Endothelial cell of umbilical vein (primary cell): ENCODE measurements around the gene RNF224. TPM values are rescaled to one million over a fixed set of nuclear protein-coding genes. Genes with fewer than 3 reads are reported as not detected.

Source experiments
- BruUV-seq: library from RNA; stranded (reverse); fragments of 400-500 nt; replicated peaks from 2 replicates; lab custom pipeline; 2021; lab: Mats Ljungman, UMichigan
- CTCF ChIA-PET: fragments of 300-600, 350-600 bp; sonication (Branson Sonifier 250); formaldehyde crosslinking; loops from one replicate; lab custom pipeline; 2021; ENCODE audit warnings: antibody characterized with exemption, inconsistent platforms; lab: Charles Lee
- POLR2A ChIA-PET: fragments of 300-600, 350-600 bp; sonication (Branson Sonifier 250); formaldehyde crosslinking; loops from one replicate; lab custom pipeline; 2021; ENCODE audit warnings: antibody characterized with exemption, inconsistent platforms; lab: Charles Lee
- DNase-seq: peaks from one replicate; pipeline ENCODE4 v3.0.0-alpha.2; 2011; ENCODE audit warnings: low read depth, low spot score
- FAIRE-seq: peaks from 2 replicates; lab custom pipeline; 2011; peaks lifted over from hg19 to GRCh38; lab: Jason Lieb, UNC
- H2AFZ ChIP-seq: 2 replicates; pipeline ENCODE4 v1.6.0; 2012; ENCODE audit warnings: low read depth, low read length, control low read depth, inconsistent platforms
- H3K27ac ChIP-seq: 2 replicates; pipeline ENCODE4 v1.5.1; 2011; ENCODE audit warnings: low read depth, mild to moderate bottlenecking, control low read depth, low read length, moderate library complexity; ENCODE audit not compliant: insufficient read depth
- H3K27me3 ChIP-seq, 2 experiments: 2 replicates each; pipeline versions ENCODE4 v1.6.0 to v1.6.1; 2011; ENCODE audit warnings: low read length in 2 of 2, mixed read lengths in 1 of 2; ENCODE audit not compliant: control insufficient read depth in 2 of 2, insufficient read depth in 2 of 2
- H3K36me3 ChIP-seq, 2 experiments: 2 replicates in 1 of 2; 3 replicates in 1 of 2; pipeline ENCODE4 v1.5.1; 2011; ENCODE audit warnings: low read length in 2 of 2, mild to moderate bottlenecking in 1 of 2, moderate library complexity in 1 of 2; ENCODE audit not compliant: control insufficient read depth in 2 of 2, insufficient read depth in 2 of 2; ENCODE audit errors: extremely low read depth in 1 of 2
- H3K4me1 ChIP-seq: 3 replicates; pipeline ENCODE4 v1.5.1; 2011; ENCODE audit warnings: mild to moderate bottlenecking, low read length; ENCODE audit not compliant: control insufficient read depth, insufficient read depth; ENCODE audit errors: extremely low read depth
- H3K4me2 ChIP-seq: 2 replicates; pipeline ENCODE4 v1.6.1; 2011; ENCODE audit warnings: low read length, control low read depth, mixed read lengths; ENCODE audit not compliant: insufficient read depth
- H3K4me3 ChIP-seq, 3 experiments: fragments of 200-600 bp in 1 of 3; sonication (generic), shearing (Covaris generic) in 1 of 3; replicated peaks in 1 of 3; 2 replicates each; pipeline ENCODE4 v1.5.1; 2011 to 2016; ENCODE audit warnings: control low read depth in 3 of 3, low read length in 3 of 3, mild to moderate bottlenecking in 2 of 3, inconsistent platforms in 1 of 3, low read depth in 1 of 3, moderate library complexity in 1 of 3; ENCODE audit not compliant: insufficient read depth in 1 of 3
- H3K79me2 ChIP-seq: 2 replicates; pipeline ENCODE4 v1.6.0; 2012; ENCODE audit warnings: low read length, inconsistent platforms; ENCODE audit not compliant: control insufficient read depth, insufficient read depth
- H3K9ac ChIP-seq: replicated peaks from 2 replicates; pipeline ENCODE3; 2011; ENCODE audit warnings: low read length, control low read depth; ENCODE audit not compliant: insufficient read depth; ENCODE audit errors: extremely low read depth
- H3K9me1 ChIP-seq: replicated peaks from 3 replicates; pipeline ENCODE4 v1.6.0; 2011; ENCODE audit warnings: mild to moderate bottlenecking, low read length; ENCODE audit not compliant: control insufficient read depth, insufficient read depth; ENCODE audit errors: extremely low read depth
- H3K9me3 ChIP-seq: replicated peaks from 2 replicates; pipeline ENCODE4 v1.5.1; 2012; ENCODE audit warnings: low read length, inconsistent platforms; ENCODE audit not compliant: control insufficient read depth, insufficient read depth
- H4K20me1 ChIP-seq: replicated peaks from 2 replicates; pipeline ENCODE3; 2011; ENCODE audit warnings: mild to moderate bottlenecking, low read length; ENCODE audit not compliant: control insufficient read depth, insufficient read depth; ENCODE audit errors: extremely low read depth
- EZH2 ChIP-seq: IDR thresholded peaks from 2 replicates; pipeline ENCODE4 v1.6.1; 2012; ENCODE audit warnings: borderline replicate concordance, low read depth, mild to moderate bottlenecking, moderate library complexity, low read length, inconsistent platforms; ENCODE audit not compliant: severe bottlenecking
- FOS ChIP-seq: IDR thresholded peaks from 2 replicates; pipeline ENCODE4 v1.6.1; 2011; ENCODE audit warnings: mild to moderate bottlenecking, low read length, moderate library complexity, borderline replicate concordance; ENCODE audit not compliant: insufficient read depth
- GATA2 ChIP-seq: IDR thresholded peaks from 2 replicates; pipeline ENCODE4 v1.7.0; 2011; ENCODE audit warnings: low read depth, mild to moderate bottlenecking, moderate library complexity, mixed read lengths, low read length; ENCODE audit not compliant: insufficient read length, insufficient read depth
- JUN ChIP-seq: IDR thresholded peaks from 2 replicates; pipeline ENCODE4 v1.6.1; 2011; ENCODE audit warnings: borderline replicate concordance, low read depth; ENCODE audit not compliant: insufficient read length, insufficient read depth
- MYC ChIP-seq: IDR thresholded peaks from one replicate; pipeline ENCODE4 v1.6.1; 2011; ENCODE audit warnings: mild to moderate bottlenecking, low read depth, low read length
- POLR2A ChIP-seq: IDR thresholded peaks from 2 replicates; pipeline ENCODE4 v1.6.1; 2012; ENCODE audit warnings: low read depth, mild to moderate bottlenecking, control low read depth, low read length
- POLR2AphosphoS5 ChIP-seq: IDR thresholded peaks from 2 replicates; pipeline ENCODE4 v1.6.1; 2012; ENCODE audit warnings: low read depth, mild to moderate bottlenecking, control low read depth, low read length, moderate library complexity; ENCODE audit not compliant: insufficient read depth
- dilution Hi-C: fragments of 300-500 bp; cut with MboI; formaldehyde crosslinking; loops from one replicate; pipeline ENCODE4 v1.15.0; 2019; ENCODE audit warnings: low sequenced_read_pairs; ENCODE audit not compliant: extremely low pct_ligation_motif_present
- intact Hi-C: fragments of 100-400 bp; cut with micrococcal nuclease; formaldehyde crosslinking; loops from one replicate; pipeline ENCODE4 v1.10.0; 2022
- polyA plus RNA-seq, 4 experiments: library from polyadenylated mRNA; depleted of rRNA in 3 of 4; stranded (reverse) in 3 of 4; unstranded in 1 of 4; fragments of >200 nt; gene quantifications; 2 replicates each; pipeline versions ENCODE4 v1.2.1 to v1.2.3, GENCODE V29; 2011 to 2012; ENCODE audit warnings: missing spikeins in 1 of 4
- total RNA-seq: library from RNA; stranded (reverse); gene quantifications from 2 replicates; pipeline ENCODE4 v1.2.3, GENCODE V29; 2021
- TF ChIP-seq, protein P1 (sequence below), 2 donors: IDR thresholded peaks; 1 replicate in 1 of 2; 2 replicates in 1 of 2; pipeline ENCODE4 v1.5.1; 2011; ENCODE audit warnings: low read length in 2 of 2, mild to moderate bottlenecking in 2 of 2, moderate library complexity in 2 of 2, control low read depth in 1 of 2, inconsistent platforms in 1 of 2, low read depth in 1 of 2; ENCODE audit not compliant: insufficient read depth in 1 of 2; ENCODE audit errors: extremely low read depth in 1 of 2
- TF ChIP-seq, protein P2 (sequence below): IDR thresholded peaks from 2 replicates; pipeline ENCODE4 v1.6.1; 2011; ENCODE audit not compliant: insufficient read depth, insufficient read length

RNF224 gene
- total and polyA plus RNA-seq, 2 donors (not counting 3 experiments of a cell fraction or from before 2014, with no cell fraction given), result not detected

GRCh38 chr9:137181680-137182079 is 45.6 kb upstream of the RNF224 start:
- H3K4me2 ChIP-seq, result no peak overlapping the region
- intact Hi-C loops (no loop called here), dilution Hi-C loops (no loop called here)
- no TSS peak for BruUV-seq
- H3K79me2 ChIP-seq, result peaks cover 7% of the 10 kb centered on the region
- FAIRE-seq, result no peak
- H3K9me1 ChIP-seq, result no peaks in the 10 kb centered on the region
- H3K4me1 ChIP-seq, result peaks cover 6% of the 10 kb centered on the region
- CTCF ChIA-PET, result interaction anchor here (1.4 kb wide), 1 partner anchor 55 kb away, joined by 5 read pairs; no protein-coding TSS in a partner anchor
- no peak overlapping the region for H3K4me3 ChIP-seq
- no peak overlapping the region for H2AFZ ChIP-seq
- TF ChIP-seq FOS, result no peak
- TF ChIP-seq, protein P1, sequence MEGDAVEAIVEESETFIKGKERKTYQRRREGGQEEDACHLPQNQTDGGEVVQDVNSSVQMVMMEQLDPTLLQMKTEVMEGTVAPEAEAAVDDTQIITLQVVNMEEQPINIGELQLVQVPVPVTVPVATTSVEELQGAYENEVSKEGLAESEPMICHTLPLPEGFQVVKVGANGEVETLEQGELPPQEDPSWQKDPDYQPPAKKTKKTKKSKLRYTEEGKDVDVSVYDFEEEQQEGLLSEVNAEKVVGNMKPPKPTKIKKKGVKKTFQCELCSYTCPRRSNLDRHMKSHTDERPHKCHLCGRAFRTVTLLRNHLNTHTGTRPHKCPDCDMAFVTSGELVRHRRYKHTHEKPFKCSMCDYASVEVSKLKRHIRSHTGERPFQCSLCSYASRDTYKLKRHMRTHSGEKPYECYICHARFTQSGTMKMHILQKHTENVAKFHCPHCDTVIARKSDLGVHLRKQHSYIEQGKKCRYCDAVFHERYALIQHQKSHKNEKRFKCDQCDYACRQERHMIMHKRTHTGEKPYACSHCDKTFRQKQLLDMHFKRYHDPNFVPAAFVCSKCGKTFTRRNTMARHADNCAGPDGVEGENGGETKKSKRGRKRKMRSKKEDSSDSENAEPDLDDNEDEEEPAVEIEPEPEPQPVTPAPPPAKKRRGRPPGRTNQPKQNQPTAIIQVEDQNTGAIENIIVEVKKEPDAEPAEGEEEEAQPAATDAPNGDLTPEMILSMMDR (IDR thresholded peaks at IDR 0.05; ENCODE audit: extremely low read depth in 1 of 2, insufficient read depth in 1 of 2, low read depth in 1 of 2, low read length in 2 of 2), result no peak
- TF ChIP-seq GATA2, result no peak
- TF ChIP-seq, protein P2, sequence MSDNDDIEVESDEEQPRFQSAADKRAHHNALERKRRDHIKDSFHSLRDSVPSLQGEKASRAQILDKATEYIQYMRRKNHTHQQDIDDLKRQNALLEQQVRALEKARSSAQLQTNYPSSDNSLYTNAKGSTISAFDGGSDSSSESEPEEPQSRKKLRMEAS, result no peak
- no peak for TF ChIP-seq POLR2A
- TF ChIP-seq EZH2, result no peak
- TF ChIP-seq JUN, result no peak
- no peak for TF ChIP-seq POLR2AphosphoS5
- no peak for TF ChIP-seq MYC
- no peak for DNase-seq
- no peak overlapping the region for H3K9ac ChIP-seq
- no peaks in the 10 kb centered on the region for H3K9me3 ChIP-seq
- H3K36me3 ChIP-seq, result peaks cover 0 to 56% of the 10 kb centered on the region in 2 experiments
- H3K27me3 ChIP-seq, result no peaks in the 10 kb centered on the region
- POLR2A ChIA-PET, result no interaction called here
- H3K27ac ChIP-seq, result no peak overlapping the region
- H4K20me1 ChIP-seq, result no peaks in the 10 kb centered on the region
